ENCODE data around the gene NRN1L.

DNA sequence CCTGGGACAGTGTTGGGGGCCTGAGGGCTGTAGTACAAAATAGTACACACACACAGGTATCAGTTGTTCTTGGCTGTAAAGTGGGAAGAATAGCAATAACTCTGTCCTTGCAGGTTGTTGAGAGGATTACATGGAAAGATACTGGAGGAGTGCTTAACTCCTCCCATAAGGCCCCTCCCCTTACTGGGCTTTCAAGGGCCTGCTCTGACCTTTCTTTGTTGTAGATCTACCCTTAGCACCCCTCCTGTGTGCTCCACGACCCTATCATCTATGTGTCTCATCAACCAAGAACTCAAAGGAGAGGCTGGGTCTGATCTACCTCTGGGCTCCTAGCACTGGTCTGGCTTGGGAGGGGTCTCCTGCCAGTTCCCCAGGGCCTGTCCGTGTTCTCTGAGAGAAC is 20.1 kb upstream of the NRN1L start:
- TF ChIP-seq, protein P1, sequence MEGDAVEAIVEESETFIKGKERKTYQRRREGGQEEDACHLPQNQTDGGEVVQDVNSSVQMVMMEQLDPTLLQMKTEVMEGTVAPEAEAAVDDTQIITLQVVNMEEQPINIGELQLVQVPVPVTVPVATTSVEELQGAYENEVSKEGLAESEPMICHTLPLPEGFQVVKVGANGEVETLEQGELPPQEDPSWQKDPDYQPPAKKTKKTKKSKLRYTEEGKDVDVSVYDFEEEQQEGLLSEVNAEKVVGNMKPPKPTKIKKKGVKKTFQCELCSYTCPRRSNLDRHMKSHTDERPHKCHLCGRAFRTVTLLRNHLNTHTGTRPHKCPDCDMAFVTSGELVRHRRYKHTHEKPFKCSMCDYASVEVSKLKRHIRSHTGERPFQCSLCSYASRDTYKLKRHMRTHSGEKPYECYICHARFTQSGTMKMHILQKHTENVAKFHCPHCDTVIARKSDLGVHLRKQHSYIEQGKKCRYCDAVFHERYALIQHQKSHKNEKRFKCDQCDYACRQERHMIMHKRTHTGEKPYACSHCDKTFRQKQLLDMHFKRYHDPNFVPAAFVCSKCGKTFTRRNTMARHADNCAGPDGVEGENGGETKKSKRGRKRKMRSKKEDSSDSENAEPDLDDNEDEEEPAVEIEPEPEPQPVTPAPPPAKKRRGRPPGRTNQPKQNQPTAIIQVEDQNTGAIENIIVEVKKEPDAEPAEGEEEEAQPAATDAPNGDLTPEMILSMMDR (IDR thresholded peaks at IDR 0.05) = no peak
- no peak for TF ChIP-seq EP300 (IDR thresholded peaks at IDR 0.05)
